Measurements from ENCODE around the gene UBE2L3.
"Not testable (repeated sequence)": the region's sequence is repeated elsewhere in the genome, so short reads cannot be mapped to it uniquely, and the experiment has no call there.

The UBE2L3 gene

GRCh38 chr22:21615731-21616130, 48.2 kb downstream of the UBE2L3 start:
- no peak overlapping the region for H3K4me2 ChIP-seq (ENCODE audit: low read depth, low read length, poor library complexity, severe bottlenecking)
- peaks cover 29% of the 10 kb centered on the region for H3K79me2 ChIP-seq (ENCODE audit: insufficient read depth, low read length)
- H3K36me3 ChIP-seq (ENCODE audit: low read length) = no peaks in the 10 kb centered on the region

DNA sequence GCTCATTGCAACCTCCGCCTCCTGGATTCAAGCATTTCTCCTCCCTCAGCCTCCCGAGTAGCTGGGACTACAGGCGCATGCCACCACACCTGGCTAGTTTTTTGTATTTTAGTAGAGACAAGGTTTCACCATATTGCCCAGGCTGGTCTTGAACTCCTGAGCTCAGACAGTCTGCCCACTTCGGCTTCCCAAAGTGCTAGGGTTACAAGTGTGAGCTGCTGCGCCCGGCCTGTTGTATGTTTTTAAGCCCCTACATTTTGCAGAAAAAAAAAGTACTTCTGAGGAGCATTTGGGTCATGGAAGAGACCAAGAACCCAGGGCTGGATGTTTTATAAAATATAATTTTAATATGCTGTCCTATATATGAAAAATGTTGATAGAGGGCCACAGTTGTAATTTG, 49.8 kb downstream of the UBE2L3 start:
- H3K4me2 ChIP-seq (ENCODE audit: low read depth, low read length, poor library complexity, severe bottlenecking); H3K36me3 ChIP-seq (ENCODE audit: low read length); H3K4me3 ChIP-seq (ENCODE audit: insufficient read depth, low read length, poor library complexity, severe bottlenecking); H3F3A ChIP-seq (ENCODE audit: insufficient read depth); H3K9me3 ChIP-seq (ENCODE audit: insufficient read depth, low read length); H3K27me3 ChIP-seq (ENCODE audit: low read length); H4K20me1 ChIP-seq (ENCODE audit: low read depth, low read length); H3K9ac ChIP-seq (ENCODE audit: low read length); H3K27ac ChIP-seq (ENCODE audit: low read depth, low read length); H3K9me2 ChIP-seq (replicated peaks; ENCODE audit: insufficient read depth, low read length); H2AFZ ChIP-seq (ENCODE audit: low read depth, low read length, severe bottlenecking): not testable (repeated sequence)
- peaks cover 32% of the 10 kb centered on the region for H3K79me2 ChIP-seq (ENCODE audit: insufficient read depth, low read length)

More at GRCh38 chr22:21615731-21616130, 48.2 kb downstream of the UBE2L3 start:
- Histone ChIP-seq H3F3A (ENCODE audit: insufficient read depth) (no peaks in the 10 kb centered on the region), H3K9me2 (replicated peaks; ENCODE audit: insufficient read depth, low read length) (no peaks in the 10 kb centered on the region), H3K27ac (ENCODE audit: low read depth, low read length) (no peak overlapping the region), H3K4me3 (ENCODE audit: insufficient read depth, low read length, poor library complexity, severe bottlenecking) (no peak overlapping the region), H2AFZ (ENCODE audit: low read depth, low read length, severe bottlenecking) (no peak overlapping the region), H3K9ac (ENCODE audit: low read length) (no peak overlapping the region), H4K20me1 (ENCODE audit: low read depth, low read length) (no peaks in the 10 kb centered on the region), H3K27me3 (ENCODE audit: low read length) (no peaks in the 10 kb centered on the region), H3K9me3 (ENCODE audit: insufficient read depth, low read length) (no peaks in the 10 kb centered on the region)
- TF ChIP-seq EZH2phosphoT487 (conservative IDR thresholded peaks at IDR 0.05; ENCODE audit: low read length) = no peak
- TF ChIP-seq CTCF (IDR thresholded peaks at IDR 0.05; ENCODE audit: insufficient read depth, low read length, poor library complexity, severe bottlenecking) = no peak

GRCh38 chr22:21621025-21621424, 53.5 kb downstream of the UBE2L3 start:
- Histone ChIP-seq H3K9me2 (replicated peaks; ENCODE audit: insufficient read depth, low read length) (no peaks in the 10 kb centered on the region), H3F3A (ENCODE audit: insufficient read depth) (peaks cover 13% of the 10 kb centered on the region), H3K27ac (ENCODE audit: low read depth, low read length) (no peak overlapping the region), H3K4me2 (ENCODE audit: low read depth, low read length, poor library complexity, severe bottlenecking) (no peak overlapping the region), H4K20me1 (ENCODE audit: low read depth, low read length) (no peaks in the 10 kb centered on the region), H3K9ac (ENCODE audit: low read length) (no peak overlapping the region), H3K27me3 (ENCODE audit: low read length) (no peaks in the 10 kb centered on the region), H3K4me3 (ENCODE audit: insufficient read depth, low read length, poor library complexity, severe bottlenecking) (no peak overlapping the region), H2AFZ (ENCODE audit: low read depth, low read length, severe bottlenecking) (no peak overlapping the region), H3K79me2 (ENCODE audit: insufficient read depth, low read length) (peaks cover 15% of the 10 kb centered on the region; the same call in 1 of the 2 replicates), H3K36me3 (ENCODE audit: low read length) (no peaks in the 10 kb centered on the region), H3K9me3 (ENCODE audit: insufficient read depth, low read length) (no peaks in the 10 kb centered on the region)
- no peak for TF ChIP-seq CTCF (IDR thresholded peaks at IDR 0.05; ENCODE audit: insufficient read depth, low read length, poor library complexity, severe bottlenecking)
- no peak for TF ChIP-seq EZH2phosphoT487 (conservative IDR thresholded peaks at IDR 0.05; ENCODE audit: low read length)

DNA sequence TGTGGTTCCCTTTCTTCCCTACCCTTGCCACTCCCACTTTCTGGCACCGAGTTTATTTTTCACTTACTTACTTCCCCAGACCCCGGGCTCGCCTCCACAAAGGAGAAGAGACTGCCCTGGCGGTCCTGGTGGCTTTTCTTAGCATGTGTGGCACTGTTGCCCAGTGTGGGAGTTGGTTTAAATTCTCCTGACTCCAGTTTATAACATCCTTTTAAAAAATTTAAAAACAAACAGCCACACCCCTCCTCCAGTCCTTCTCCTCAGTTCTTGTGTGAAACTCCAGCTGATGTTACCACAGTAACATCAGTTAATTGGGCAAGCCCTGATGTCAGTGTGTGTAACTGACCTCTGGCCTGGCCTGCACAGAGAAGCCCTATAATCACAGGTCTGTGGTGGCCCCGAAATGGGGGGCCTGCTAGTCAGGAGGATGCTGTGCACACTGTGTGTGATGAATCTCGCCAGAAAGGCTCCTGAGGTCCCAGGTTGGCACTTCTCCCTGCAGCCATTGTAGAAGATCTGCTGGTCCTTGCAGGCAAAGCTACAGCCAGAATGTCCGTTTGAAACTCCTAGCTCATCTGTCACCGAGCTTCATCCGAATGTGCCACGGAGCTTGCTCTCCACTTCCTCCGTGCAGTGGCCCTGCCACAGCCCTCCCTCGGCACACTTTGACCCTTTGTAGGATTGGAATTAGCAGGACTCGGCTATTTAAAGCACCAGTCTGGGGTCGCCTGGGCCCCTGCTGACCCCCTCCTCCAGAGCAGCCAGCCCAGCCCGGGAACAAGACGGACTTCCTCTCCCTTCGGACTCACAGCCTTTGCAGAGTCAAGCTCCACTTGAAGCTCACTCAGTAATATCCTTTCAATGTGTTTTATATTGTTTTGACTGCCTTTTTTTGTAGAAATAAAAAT, 54.8 kb downstream of the UBE2L3 start:
- Histone ChIP-seq H3K79me2 (ENCODE audit: insufficient read depth, low read length) (peaks cover 13% of the 10 kb centered on the region; the same call in 1 of the 2 replicates), H3K9ac (ENCODE audit: low read length) (no peak overlapping the region), H3F3A (ENCODE audit: insufficient read depth) (peaks cover 18% of the 10 kb centered on the region)

More for the DNA sequence above, 54.8 kb downstream of the UBE2L3 start:
- no peaks in the 10 kb centered on the region for H3K27me3 ChIP-seq (ENCODE audit: low read length)
- H3K9me3 ChIP-seq (ENCODE audit: insufficient read depth, low read length) = no peaks in the 10 kb centered on the region
- no peaks in the 10 kb centered on the region for H3K36me3 ChIP-seq (ENCODE audit: low read length)
- TF ChIP-seq EZH2phosphoT487 (conservative IDR thresholded peaks at IDR 0.05; ENCODE audit: low read length) (no peak), CTCF (IDR thresholded peaks at IDR 0.05; ENCODE audit: insufficient read depth, low read length, poor library complexity, severe bottlenecking) (no peak)
- H3K27ac ChIP-seq (ENCODE audit: low read depth, low read length) = no peak overlapping the region
- H2AFZ ChIP-seq (ENCODE audit: low read depth, low read length, severe bottlenecking) = no peak overlapping the region
- H3K4me3 ChIP-seq (ENCODE audit: insufficient read depth, low read length, poor library complexity, severe bottlenecking) = no peak overlapping the region
- no peaks in the 10 kb centered on the region for H3K9me2 ChIP-seq (replicated peaks; ENCODE audit: insufficient read depth, low read length)
- H4K20me1 ChIP-seq (ENCODE audit: low read depth, low read length) = no peaks in the 10 kb centered on the region
- H3K4me2 ChIP-seq (ENCODE audit: low read depth, low read length, poor library complexity, severe bottlenecking) = no peak overlapping the region
